Right lobe of liver (tissue), 6 donors: ENCODE measurements around the gene FREY1. TPM values are rescaled to one million over a fixed set of nuclear protein-coding genes. Genes with fewer than 3 reads are reported as not detected.

Source experiments
- ATAC-seq, 4 donors: fragments of 200-7000 bp; cut with Tn5 transposase; one replicate each; pipeline ENCODE4 v1.9.1; 2020; ENCODE audit warnings: mild to moderate bottlenecking in 4 of 4, moderate library complexity in 4 of 4
- DNase-seq, 3 donors: peaks; one replicate each; pipeline ENCODE4 v3.0.0-alpha.2; 2020
- H3K27ac ChIP-seq, 3 donors: fragments of 200-600 bp; one replicate each; pipeline ENCODE4 v1.8.0; 2022
- H3K27me3 ChIP-seq, 2 donors: fragments of 200-600 bp; one replicate each; pipeline ENCODE4 v1.8.0; 2022
- H3K36me3 ChIP-seq, 4 donors: fragments of 200-600 bp; sonication (generic) in 1 of 4; one replicate each; pipeline versions ENCODE4 v1.5.1 to v1.8.0; 2017 to 2022; ENCODE audit warnings: control low read depth in 1 of 4
- H3K4me1 ChIP-seq, 4 donors: fragments of 200-600 bp; sonication (generic) in 1 of 4; one replicate each; pipeline versions ENCODE4 v1.5.1 to v1.8.0; 2017 to 2022; ENCODE audit warnings: control low read depth in 1 of 4
- H3K4me3 ChIP-seq, 3 donors: fragments of 200-600 bp; one replicate each; pipeline ENCODE4 v1.8.0; 2022
- H3K9me3 ChIP-seq, 4 donors: fragments of 200-600 bp; sonication (generic) in 1 of 4; one replicate each; pipeline versions ENCODE4 v1.5.1 to v1.8.0; 2017 to 2022; ENCODE audit warnings: control low read depth in 1 of 4
- CTCF ChIP-seq, 4 donors: fragments of 200-600 bp in 3 of 4; fragments of 450-650 bp in 1 of 4; IDR thresholded peaks; one replicate each; pipeline versions ENCODE4 v1.5.1 to v1.8.0; 2016 to 2022; ENCODE audit warnings: antibody characterized with exemption in 4 of 4, mild to moderate bottlenecking in 2 of 4
- POLR2A ChIP-seq: fragments of 450-650 bp; IDR thresholded peaks from one replicate; pipeline ENCODE4 v1.6.1; 2017; ENCODE audit warnings: antibody characterized with exemption, mild to moderate bottlenecking
- WGBS: methylation state at CpG from one replicate; pipeline ENCODE4 v1.1.6; 2018; ENCODE audit warnings: low coverage, low lambda C conversion rate; ENCODE audit not compliant: insufficient coverage; ENCODE audit errors: missing lambda C conversion rate; 5-methylcytosine and 5-hydroxymethylcytosine counted together
- intact Hi-C, 2 donors: fragments of 100-400 bp; cut with DNase I; formaldehyde crosslinking; loops; one replicate each; pipeline versions ENCODE4 v1.11.2 to v1.14.1; 2022
- total RNA-seq, 6 experiments: library from RNA; depleted of rRNA in 2 of 6; stranded (reverse); fragments of >200 nt in 2 of 6; fragmentation: NEBNext Ultra II Directional in 3 of 6; extraction: Animal tissue kit (Norgen Biotek cat#: 25700) in 3 of 6; gene quantifications; one replicate each; pipeline versions ENCODE4 v1.1.0 to v1.2.4, GENCODE V29; 2016 to 2023
- donor health status: DM: no; HTN: yes; CAD: no.
- donor health status: DM: no; HTN: no; CAD: no.
- donor health status: DM: no; HTN: no; CAD: no.
- donor health status: DM: no; HTN: yes; CAD: no.
- donor health status: DM: no; HTN: yes; CAD: no.

The FREY1 gene
- total RNA-seq, 6 experiments from 2014 or later: 0.40 to 0.90 (median 0.42) TPM; not detected in 3

- intact Hi-C loops: no loop called here
- Histone ChIP-seq H3K27me3 (no peaks in the 10 kb centered on the region), H3K4me3 (no peak overlapping the region), H3K27ac (no peak overlapping the region), H3K4me1 (peaks cover 0 to 24% (median 2%) of the 10 kb centered on the region in 4 donors), H3K36me3 (no peaks in the 10 kb centered on the region), H3K9me3 (no peaks in the 10 kb centered on the region)
- TF ChIP-seq CTCF (IDR thresholded peaks at IDR 0.05) (no peak), POLR2A (no peak)
- DNase-seq: no peak
- 70% methylated on average over 2 of the region's 8 CpGs for WGBS
- ATAC-seq: no peak
These were observed 11.4 kb downstream of the FREY1 start for GRCh38 chr11:45895553-45896259.

GRCh38 chr11:45894555-45895247 is 12.4 kb downstream of the FREY1 start:
- TF ChIP-seq CTCF (IDR thresholded peaks at IDR 0.05) (no peak), POLR2A (no peak)
- Histone ChIP-seq H3K9me3 (no peaks in the 10 kb centered on the region), H3K36me3 (no peaks in the 10 kb centered on the region), H3K4me3 (no peak overlapping the region), H3K27me3 (no peaks in the 10 kb centered on the region), H3K4me1 (peaks cover 0 to 24% (median 2%) of the 10 kb centered on the region in 4 donors), H3K27ac (no peak overlapping the region)
- WGBS: 88% methylated on average over 4 of the region's 6 CpGs
- ATAC-seq (no peak), DNase-seq (no peak)
- intact Hi-C loops: no loop called here

- ATAC-seq: peak in 3 of 4 donors; percentile 23 to 67 (median 23)
- WGBS: 44% methylated on average over 3 of the region's 5 CpGs
- intact Hi-C loops: no loop called here
These were observed 14.2 kb downstream of the FREY1 start for GRCh38 chr11:45892856-45893255.

More at GRCh38 chr11:45892856-45893255, 14.2 kb downstream of the FREY1 start:
- DNase-seq: peak in 2 of 3 donors; percentile 75 to 80
- no peak overlapping the region for H3K27ac ChIP-seq
- H3K4me3 ChIP-seq: no peak overlapping the region
- H3K9me3 ChIP-seq: no peaks in the 10 kb centered on the region
- peaks cover 0 to 19% (median 0%) of the 10 kb centered on the region in 4 donors for H3K4me1 ChIP-seq
- TF ChIP-seq CTCF (IDR thresholded peaks at IDR 0.05): no peak
- TF ChIP-seq POLR2A: no peak
- no peaks in the 10 kb centered on the region for H3K36me3 ChIP-seq
- H3K27me3 ChIP-seq: no peaks in the 10 kb centered on the region
